EL (cell line): ENCODE data around the gene ZNF665.
"Not testable (repeated sequence)": the region's sequence is repeated elsewhere in the genome, so short reads cannot be mapped to it uniquely, and the experiment has no call there.

Experiments used
- DNase-seq: peaks from one replicate; pipeline ENCODE4 v3.0.0-alpha.2; 2016

Gene ZNF665

GRCh38 chr19:53157626-53158025, 35.5 kb downstream of the ZNF665 start:
- DNase-seq: peak; percentile 41

- DNase-seq: no peak
Observed at GRCh38 chr19:53156850-53157249, 36.3 kb downstream of the ZNF665 start.

- no peak for DNase-seq
Observed at GRCh38 chr19:53147645-53148044, 45.5 kb downstream of the ZNF665 start.

GRCh38 chr19:53140351-53140750, 52.8 kb downstream of the ZNF665 start:
- no peak for DNase-seq

- DNase-seq: no peak
Observed at GRCh38 chr19:53136432-53136831, 56.7 kb downstream of the ZNF665 start.

- peak; percentile 81 for DNase-seq
Observed at GRCh38 chr19:53132141-53132991, 60.8 kb downstream of the ZNF665 start, which contains the start of gene ZNF415. ZNF415 (minus strand) TSS chr19:53132910; CDS start chr19:53122676, 10,234 bp downstream.

GRCh38 chr19:53131727-53132126, 61.4 kb downstream of the ZNF665 start:
- no peak for DNase-seq

GRCh38 chr19:53131085-53131590, 62.0 kb downstream of the ZNF665 start:
- DNase-seq: peak; percentile 10

GRCh38 chr19:53130506-53130905, 62.7 kb downstream of the ZNF665 start:
- no peak for DNase-seq

GRCh38 chr19:53126733-53127526, 66.2 kb downstream of the ZNF665 start:
- DNase-seq: not testable (repeated sequence)

GRCh38 chr19:53123400-53123799, 69.8 kb downstream of the ZNF665 start:
- no peak for DNase-seq
